K562 (cell line): ENCODE measurements around the gene NUDT22. TPM values are rescaled to one million over a fixed set of nuclear protein-coding genes. Genes with fewer than 3 reads are reported as not detected.

Experiments
- ATAC-seq: fragments of 200-7000 bp; cut with Tn5 transposase; 3 replicates; pipeline ENCODE4 v1.9.1; 2020; ENCODE audit warnings: moderate library complexity
- BruUV-seq: library from RNA; stranded (reverse); fragments of 400-500 nt; replicated peaks from 2 replicates; lab custom pipeline; 2021; lab: Mats Ljungman, UMichigan
- CTCF ChIA-PET: fragments of 300-600 bp; formaldehyde crosslinking; extraction: SDS; loops from one replicate; lab custom pipeline; 2021; ENCODE audit warnings: low intra/inter-chr PET ratio; lab: Yijun Ruan, JAX
- POLR2A ChIA-PET: fragments of 300-600, 350-650 bp; sonication (Branson Sonifier 250); formaldehyde crosslinking; extraction: SDS; loops from one replicate; lab custom pipeline; 2021; ENCODE audit warnings: antibody characterized with exemption, inconsistent platforms; lab: Yijun Ruan, JAX
- DNase-seq, 4 experiments: peaks; one replicate each; pipeline versions ENCODE4 v3.0.0 to v3.0.0-alpha.2; 2011 to 2018; ENCODE audit warnings: low spot score in 3 of 4, mixed read lengths in 3 of 4; ENCODE audit errors: extremely low read depth in 1 of 4
- FAIRE-seq: peaks from 2 replicates; lab custom pipeline; 2011; peaks lifted over from hg19 to GRCh38; lab: Jason Lieb, UNC
- H2AFZ ChIP-seq: 2 replicates; pipeline ENCODE4 v1.6.0; 2011; ENCODE audit warnings: low read depth, low read length, control low read depth, inconsistent platforms
- H3K27ac ChIP-seq: fragments of 200-600 bp; 3 replicates; pipeline ENCODE4 v1.8.0; 2011; ENCODE audit warnings: low read depth, mild to moderate bottlenecking, control low read depth, inconsistent platforms, low read length, moderate library complexity, mixed read lengths; ENCODE audit errors: extremely low read depth
- H3K27me3 ChIP-seq, 2 experiments: fragments of 300-600 bp in 1 of 2; 2 replicates in 1 of 2; 3 replicates in 1 of 2; pipeline versions ENCODE4 v1.6.0 to v1.8.0; 2011; ENCODE audit warnings: inconsistent platforms in 2 of 2, low read length in 2 of 2, mild to moderate bottlenecking in 1 of 2, mixed read lengths in 1 of 2, moderate library complexity in 1 of 2; ENCODE audit not compliant: control insufficient read depth in 2 of 2, insufficient read depth in 2 of 2
- H3K36me3 ChIP-seq: fragments of 300-600 bp; 3 replicates; pipeline ENCODE4 v1.8.0; 2011; ENCODE audit warnings: mild to moderate bottlenecking, low read length, inconsistent platforms; ENCODE audit not compliant: control insufficient read depth, insufficient read depth
- H3K4me1 ChIP-seq, 2 experiments: fragments of 200-600 bp in 1 of 2; replicated peaks in 1 of 2; 2 replicates in 1 of 2; 3 replicates in 1 of 2; pipeline versions ENCODE4 v1.5.1 to v1.8.0; 2011; ENCODE audit warnings: inconsistent platforms in 2 of 2, low read length in 2 of 2, mild to moderate bottlenecking in 1 of 2, mixed read lengths in 1 of 2, moderate library complexity in 1 of 2; ENCODE audit not compliant: control insufficient read depth in 2 of 2, insufficient read depth in 2 of 2
- H3K4me2 ChIP-seq: 2 replicates; pipeline ENCODE4 v1.6.1; 2011; ENCODE audit warnings: low read length, control low read depth, inconsistent platforms, mixed read lengths; ENCODE audit not compliant: insufficient read depth
- H3K4me3 ChIP-seq: fragments of 200-600 bp; sonication (generic), shearing (Covaris generic); 2 replicates; pipeline ENCODE4 v1.5.1; 2016; ENCODE audit warnings: control low read depth, inconsistent platforms
- H3K79me2 ChIP-seq: fragments of 200-600 bp; 3 replicates; pipeline ENCODE4 v1.8.0; 2011; ENCODE audit warnings: low read length, inconsistent platforms; ENCODE audit not compliant: control insufficient read depth, insufficient read depth
- H3K9ac ChIP-seq, 2 experiments: 2 replicates each; pipeline versions ENCODE4 v1.6.0 to v1.6.1; 2011; ENCODE audit warnings: low read depth in 2 of 2, low read length in 2 of 2, control low read depth in 1 of 2, inconsistent platforms in 1 of 2, mild to moderate bottlenecking in 1 of 2, mixed read lengths in 1 of 2; ENCODE audit not compliant: insufficient read depth in 1 of 2
- H3K9me1 ChIP-seq: one replicate; pipeline ENCODE4 v1.6.0; 2011; ENCODE audit warnings: inconsistent platforms, mild to moderate bottlenecking, low read length, moderate library complexity; ENCODE audit not compliant: control insufficient read depth, insufficient read depth
- H3K9me3 ChIP-seq: replicated peaks from 2 replicates; pipeline ENCODE4 v1.5.1; 2011; ENCODE audit warnings: low read depth, low read length, inconsistent platforms; ENCODE audit not compliant: control insufficient read depth, insufficient read depth
- H4K20me1 ChIP-seq: replicated peaks from 2 replicates; pipeline ENCODE4 v1.6.1; 2011; ENCODE audit warnings: low read length, inconsistent platforms, mixed read lengths; ENCODE audit not compliant: control insufficient read depth, insufficient read depth
- AFF1 ChIP-seq, 2 experiments: fragments of 450-650 bp; IDR thresholded peaks; 2 replicates each; pipeline ENCODE4 v1.6.1; 2018; ENCODE audit warnings: mild to moderate bottlenecking in 2 of 2, low read depth in 1 of 2; ENCODE audit not compliant: partially characterized antibody in 2 of 2
- BCOR ChIP-seq: fragments of 450-650 bp; IDR thresholded peaks from 2 replicates; pipeline ENCODE4 v1.6.1; 2016
- BRCA1 ChIP-seq, 2 experiments: fragments of 450-650 bp in 1 of 2; sonication (generic) in 1 of 2; formaldehyde crosslinking in 1 of 2; IDR thresholded peaks; 2 replicates each; pipeline versions ENCODE4 v1.5.0 to v1.6.1; 2017 to 2020; ENCODE audit warnings: mild to moderate bottlenecking in 1 of 2, missing genetic modification reagents in 1 of 2
- FOXM1 ChIP-seq, 2 experiments: fragments of 450-650 bp in 1 of 2; sonication (generic) in 1 of 2; formaldehyde crosslinking in 1 of 2; IDR thresholded peaks; 2 replicates each; pipeline versions ENCODE4 v1.6.1 to v1.9.0; 2017 to 2022; ENCODE audit warnings: low read depth in 2 of 2, mild to moderate bottlenecking in 2 of 2, missing genetic modification reagents in 1 of 2, moderate library complexity in 1 of 2
- HMG20A ChIP-seq: fragments of 450-650 bp; formaldehyde crosslinking; conservative IDR thresholded peaks from 2 replicates; pipeline ENCODE4 v1.4.0; 2020; ENCODE audit warnings: mild to moderate bottlenecking, mixed read lengths
- HNRNPH1 ChIP-seq: fragments of 200-400 bp; formaldehyde crosslinking; optimal IDR thresholded peaks from 2 replicates; pipeline ENCODE3; 2017; ENCODE audit warnings: low read depth, mild to moderate bottlenecking, low read length, moderate library complexity
- KDM1A ChIP-seq, 2 experiments: fragments of 450-650 bp; IDR thresholded peaks; 2 replicates each; pipeline ENCODE4 v1.6.1; 2016; ENCODE audit warnings: mild to moderate bottlenecking in 2 of 2
- NFIC ChIP-seq: fragments of 450-650 bp; IDR thresholded peaks from 2 replicates; pipeline ENCODE4 v1.6.1; 2017; ENCODE audit warnings: mild to moderate bottlenecking, inconsistent platforms
- SRSF7 ChIP-seq: fragments of 200-400 bp; formaldehyde crosslinking; optimal IDR thresholded peaks from 2 replicates; pipeline ENCODE3; 2017; ENCODE audit warnings: mild to moderate bottlenecking, low read depth, low read length
- ZBTB49 ChIP-seq: sonication (generic); formaldehyde crosslinking; IDR thresholded peaks from 2 replicates; pipeline ENCODE4 v1.8.0; 2022; ENCODE audit warnings: missing genetic modification reagents, mild to moderate bottlenecking, borderline replicate concordance
- ZNF445 ChIP-seq: fragments of 250-450 bp; sonication (Bioruptor Pico); IDR thresholded peaks from 2 replicates; pipeline ENCODE4 v1.4.0; 2020; ENCODE audit warnings: low read depth, mild to moderate bottlenecking, moderate library complexity
- ZNF707 ChIP-seq: fragments of 250-450 bp; sonication (Bioruptor Pico); conservative IDR thresholded peaks from 2 replicates; pipeline ENCODE4 v1.8.0; 2022; ENCODE audit warnings: inconsistent platforms, mild to moderate bottlenecking, moderate library complexity
- ZNF740 ChIP-seq, 3 experiments: fragments of 200-800 bp in 1 of 3; sonication (Bioruptor generic) in 1 of 3; sonication (generic) in 1 of 3; formaldehyde crosslinking in 1 of 3; IDR thresholded peaks; 2 replicates each; pipeline versions ENCODE4 v1.6.1 to v1.8.0; 2016 to 2022; ENCODE audit warnings: mild to moderate bottlenecking in 2 of 3, missing compliant biosample characterization in 2 of 3, missing genetic modification characterization in 2 of 3, missing genetic modification reagents in 1 of 3
- WGBS: fragments of 100-300 bp; shearing (Covaris generic); methylation state at CpG from one replicate; pipeline ENCODE4 v1.1.6; 2016; ENCODE audit warnings: low coverage, mixed read lengths; ENCODE audit not compliant: insufficient coverage; ENCODE audit errors: missing lambda C conversion rate; 5-methylcytosine and 5-hydroxymethylcytosine counted together
- in situ Hi-C: fragments of 300-500 bp; cut with MboI; formaldehyde crosslinking; loops from 4 replicates; pipeline ENCODE4 v1.15.0; 2018; ENCODE audit warnings: inconsistent platforms, mixed read lengths
- intact Hi-C: fragments of 100-400 bp; cut with micrococcal nuclease; formaldehyde crosslinking; loops from 2 replicates; pipeline ENCODE4 v1.14.2; 2022
- polyA plus RNA-seq, 8 experiments: library from polyadenylated mRNA; depleted of rRNA in 4 of 8; stranded (reverse) in 5 of 8; unstranded in 3 of 8; fragments of >200 nt; fragmentation: Nextera tagmentation in 2 of 8; fragmentation: Illumina TruSeq in 1 of 8; extraction: Ambion mirVana in 2 of 8; extraction: Trizol in 1 of 8; gene quantifications; 2 replicates each; pipeline versions ENCODE4 v1.2.1 to v1.2.3, GENCODE V29; 2011 to 2014; ENCODE audit warnings: inconsistent platforms in 1 of 8, missing spikeins in 1 of 8
- total RNA-seq, 7 experiments: library from RNA; depleted of rRNA in 6 of 7; stranded (reverse); fragments of >200 nt in 6 of 7; fragmentation: Illumina TruSeq in 2 of 7; extraction: Trizol in 2 of 7; gene quantifications; 2 replicates each; pipeline versions ENCODE4 v1.2.1 to v1.2.3, GENCODE V29; 2011 to 2021; ENCODE audit warnings: low replicate concordance in 1 of 7

The NUDT22 gene
- total and polyA plus RNA-seq, 9 of the 15 experiments (the other 6 are each of a cell fraction or from before 2014, with no cell fraction given): 6.3 to 92.6 (median 37.4) TPM

GRCh38 chr11:64183890-64184289 lies 42.2 kb upstream of the NUDT22 start:
- in situ Hi-C loops (no loop called here), intact Hi-C loops (loop anchor here (2.0 kb wide), 1 partner anchor 47 kb away; the partner anchor contains the start of gene DNAJC4)
- no peaks in the 10 kb centered on the region for H3K27me3 ChIP-seq
- H3K79me2 ChIP-seq: peaks cover 32% of the 10 kb centered on the region
- ATAC-seq: no peak
- no peaks in the 10 kb centered on the region for H3K9me3 ChIP-seq
- no peaks in the 10 kb centered on the region for H3K9me1 ChIP-seq
- no peak for FAIRE-seq
- peak overlapping the region; percentile 42 to 99; a peak in 3 of 4 replicates for H3K9ac ChIP-seq
- POLR2A ChIA-PET: no interaction called here
- H2AFZ ChIP-seq: no peak overlapping the region
- CTCF ChIA-PET: no interaction called here
- H4K20me1 ChIP-seq: no peaks in the 10 kb centered on the region
- WGBS: 22% methylated on average over 4 of the region's 7 CpGs
- peak overlapping the region; percentile 70; the same call in 1 of the 2 replicates for H3K4me3 ChIP-seq
- H3K4me1 ChIP-seq: peaks cover 26 to 55% of the 10 kb centered on the region in 2 experiments
- peak overlapping the region; percentile 43; the same call in 2 of the 3 replicates for H3K27ac ChIP-seq
- no peak for DNase-seq
- H3K36me3 ChIP-seq: peaks cover 4% of the 10 kb centered on the region
- peak overlapping the region; percentile 97 for H3K4me2 ChIP-seq
- no TSS peak for BruUV-seq
- TF ChIP-seq HMG20A (no peak), FOXM1 (IDR thresholded peaks at IDR 0.05; ENCODE audit: low read depth) (no peak), FOXM1 (CRISPR knock-in tag; IDR thresholded peaks at IDR 0.05; ENCODE audit: low read depth) (no peak), KDM1A (IDR thresholded peaks at IDR 0.05) (peak; percentile 7 to 25; a peak in 1 of 4 replicates), AFF1 (IDR thresholded peaks at IDR 0.05; ENCODE audit: low read depth in 1 of 2, partially characterized antibody in 2 of 2) (peak in 1 of 2 experiments; percentile 40), BCOR (0 out of 2 replicates have a peak, but pooled peaks have one; percentile 20), HNRNPH1 (no peak), SRSF7 (no peak), ZBTB49 (CRISPR knock-in tag) (no peak), NFIC (0 out of 2 replicates have a peak, but pooled peaks have one; percentile 25), ZNF707 (CRISPR knock-in tag) (no peak), ZNF445 (CRISPR knock-in tag) (no peak), BRCA1 (IDR thresholded peaks at IDR 0.05) (no peak), BRCA1 (CRISPR knock-in tag; IDR thresholded peaks at IDR 0.05) (no peak), ZNF740 (CRISPR knock-in tag; IDR thresholded peaks at IDR 0.05) (peak; percentile 55; the same call in 1 of the 2 replicates), ZNF740 (tag; IDR thresholded peaks at IDR 0.05) (no peak)
